Dedifferentiated amniotic fluid mesenchymal stem cell (primary cell): ENCODE data around the gene FKBP1B.
"Not testable (repeated sequence)": the region's sequence is repeated elsewhere in the genome, so short reads cannot be mapped to it uniquely, and the experiment has no call there.

Source experiments
- DNase-seq: peaks from one replicate; pipeline ENCODE4 v3.0.0-alpha.2; 2016; ENCODE audit errors: extremely low spot score

FKBP1B gene

DNA sequence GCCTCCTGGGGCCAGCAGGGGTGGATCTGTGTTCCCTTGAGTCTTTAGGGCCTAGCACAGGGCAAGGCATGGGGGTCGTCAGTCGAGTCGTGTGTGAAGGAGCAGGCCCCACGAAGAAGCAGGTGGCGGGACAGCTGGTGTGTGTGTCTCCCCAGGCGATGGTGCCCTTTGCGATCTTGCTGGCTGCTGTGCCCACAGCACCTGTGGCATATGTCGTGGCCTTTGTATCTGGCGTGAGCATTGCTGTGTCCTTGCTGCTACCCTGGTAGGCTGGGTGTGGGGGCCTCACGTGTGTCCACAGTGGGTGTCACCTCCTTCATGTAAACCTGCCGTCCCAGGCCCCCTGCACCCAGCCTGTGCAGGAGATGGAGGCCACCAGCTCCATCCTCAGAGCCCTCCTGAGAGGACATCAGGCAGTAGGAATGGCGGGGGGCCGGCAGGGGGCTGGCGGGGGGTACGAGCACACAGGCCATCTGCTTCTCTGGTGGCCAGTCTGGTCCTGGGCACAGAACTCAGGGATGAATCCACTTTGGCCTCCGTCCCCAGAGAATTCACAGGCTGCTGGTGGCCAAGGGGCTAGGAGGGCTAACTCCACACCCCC is 26.5 kb upstream of the FKBP1B start:
- DNase-seq: no peak

GRCh38 chr2:24024018-24024417 is 25.5 kb upstream of the FKBP1B start:
- no peak for DNase-seq

DNA sequence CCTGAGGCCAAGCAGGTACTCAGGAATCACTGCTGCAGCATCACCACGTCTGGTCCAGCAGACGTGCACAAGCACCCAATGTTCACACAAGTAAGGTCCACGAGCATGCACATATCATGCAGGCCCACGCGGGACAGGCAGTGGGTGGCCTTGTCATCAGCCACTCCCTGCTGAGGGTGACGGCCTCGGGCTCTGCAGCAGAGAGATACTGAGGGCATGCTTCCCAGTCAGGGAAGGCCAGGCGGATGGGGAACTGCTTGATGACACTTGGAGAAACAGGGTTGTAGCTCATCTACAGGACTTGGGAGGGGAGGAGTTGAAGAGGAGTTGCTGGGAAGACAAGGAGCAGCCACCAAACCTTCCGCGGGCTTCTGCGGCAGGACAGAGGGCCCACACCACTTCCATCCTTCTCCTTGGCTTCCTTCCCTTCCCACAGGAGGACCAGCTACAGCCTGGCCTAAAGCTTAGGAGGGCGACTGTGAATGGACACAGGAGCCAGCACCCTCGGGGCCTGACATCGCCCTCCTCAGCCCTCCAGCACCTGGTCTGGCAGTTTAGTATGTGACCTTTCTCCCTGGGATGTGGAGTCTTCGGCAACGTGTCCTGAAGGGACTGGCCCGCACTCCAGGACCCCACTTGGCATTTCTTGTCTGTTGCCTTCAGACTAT is 24.4 kb upstream of the FKBP1B start:
- no peak for DNase-seq

- no peak for DNase-seq
These were observed 23.3 kb upstream of the FKBP1B start for GRCh38 chr2:24026233-24026632.

DNA sequence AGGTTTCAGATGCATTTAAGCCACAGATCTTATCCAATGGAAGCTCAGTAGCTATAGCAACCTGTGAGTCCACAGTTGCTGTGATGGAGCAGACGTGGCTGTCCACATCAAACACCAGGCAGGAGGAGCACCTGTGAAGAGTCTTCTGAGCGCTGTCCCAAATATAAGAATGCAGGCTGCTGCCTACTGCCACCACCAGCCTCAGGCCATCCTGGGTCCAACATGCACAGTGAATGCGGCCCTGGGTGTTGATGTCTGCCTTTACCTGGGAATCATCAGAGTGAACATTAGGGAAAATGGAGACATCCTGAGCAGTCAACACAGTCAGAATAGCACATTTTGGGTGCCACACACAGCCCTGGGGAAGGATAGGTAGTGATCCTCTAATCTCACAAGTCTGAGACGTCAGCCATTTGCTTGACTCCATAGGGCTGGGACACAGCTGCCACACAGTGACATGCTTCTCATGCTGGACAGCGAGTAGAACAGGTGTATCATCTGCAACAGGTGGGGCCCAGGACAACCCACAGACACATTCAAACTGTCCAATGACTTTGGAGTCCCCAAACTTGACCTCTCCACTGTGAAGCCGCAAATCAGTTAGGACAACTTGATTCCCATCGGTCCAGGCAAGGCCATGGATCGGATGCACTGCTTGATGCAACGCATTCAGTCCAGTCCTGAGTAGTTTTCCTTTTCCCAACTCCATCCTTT is 10.6 kb upstream of the FKBP1B start:
- DNase-seq: no peak

DNA sequence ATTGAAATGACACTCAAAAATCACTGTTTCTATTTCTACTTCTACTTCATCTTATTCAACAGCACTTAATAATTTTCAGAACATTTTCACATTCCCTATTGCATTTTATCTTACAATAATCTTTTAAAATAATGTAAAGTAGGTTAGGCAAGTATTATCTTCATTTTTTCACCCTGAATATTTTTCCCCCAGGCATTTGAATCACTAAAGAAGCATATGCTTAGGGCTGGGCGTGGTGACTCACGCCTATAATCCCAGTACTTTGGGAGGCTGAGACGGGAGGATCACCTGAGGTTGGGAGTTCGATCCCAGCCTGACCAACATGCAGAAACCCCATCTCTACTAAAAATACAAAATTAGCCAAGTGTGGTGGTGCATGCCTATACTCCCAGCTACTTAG is 9.0 kb upstream of the FKBP1B start:
- DNase-seq: no peak

- DNase-seq: not testable (repeated sequence)
These were observed 6.4 kb upstream of the FKBP1B start for GRCh38 chr2:24043133-24043532.

GRCh38 chr2:24045511-24046508 is 3.7 kb upstream of the FKBP1B start:
- no peak for DNase-seq

DNA sequence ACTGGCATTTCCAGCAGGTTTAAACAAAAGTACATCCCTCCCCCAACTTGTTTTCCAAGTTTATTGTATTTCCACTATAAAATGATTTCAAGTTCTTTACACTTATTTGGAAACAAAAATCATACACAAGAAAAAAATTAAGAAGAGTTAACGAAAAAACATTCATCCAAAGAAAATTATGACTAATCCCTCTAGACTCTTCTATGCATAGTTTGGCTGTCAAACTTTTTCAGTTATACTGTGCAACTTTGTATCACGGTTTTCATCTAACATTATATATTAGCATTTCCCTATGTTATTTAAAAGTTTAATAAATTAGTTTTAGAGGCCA is 3.0 kb upstream of the FKBP1B start:
- DNase-seq: no peak

- DNase-seq: peak; percentile 99
These were observed 2.4 kb upstream of the FKBP1B start, which contains the start of gene WDCP for GRCh38 chr2:24046930-24047702. TSS of gene WDCP (minus strand) at chr2:24047391. CDS start at chr2:24039494, 7,897 bp downstream.

DNA sequence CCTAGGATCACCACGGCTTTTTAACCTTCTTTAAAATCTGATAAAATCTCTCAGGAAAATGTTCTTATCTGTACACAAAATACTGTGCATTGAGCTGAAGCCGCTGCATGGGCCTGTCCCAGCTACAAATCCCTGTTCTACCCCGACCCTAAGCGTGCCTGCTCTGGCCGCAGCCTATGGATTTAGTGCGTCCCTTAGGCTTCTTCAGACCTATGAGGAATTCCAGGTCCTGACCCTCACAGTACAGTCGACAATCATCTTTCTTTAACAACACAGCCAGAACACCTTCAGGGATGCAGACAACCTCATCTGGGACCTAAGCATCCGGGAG is 1.9 kb upstream of the FKBP1B start:
- DNase-seq: no peak

GRCh38 chr2:24048769-24049484 is 614 bp upstream of the FKBP1B start:
- no peak for DNase-seq

DNA sequence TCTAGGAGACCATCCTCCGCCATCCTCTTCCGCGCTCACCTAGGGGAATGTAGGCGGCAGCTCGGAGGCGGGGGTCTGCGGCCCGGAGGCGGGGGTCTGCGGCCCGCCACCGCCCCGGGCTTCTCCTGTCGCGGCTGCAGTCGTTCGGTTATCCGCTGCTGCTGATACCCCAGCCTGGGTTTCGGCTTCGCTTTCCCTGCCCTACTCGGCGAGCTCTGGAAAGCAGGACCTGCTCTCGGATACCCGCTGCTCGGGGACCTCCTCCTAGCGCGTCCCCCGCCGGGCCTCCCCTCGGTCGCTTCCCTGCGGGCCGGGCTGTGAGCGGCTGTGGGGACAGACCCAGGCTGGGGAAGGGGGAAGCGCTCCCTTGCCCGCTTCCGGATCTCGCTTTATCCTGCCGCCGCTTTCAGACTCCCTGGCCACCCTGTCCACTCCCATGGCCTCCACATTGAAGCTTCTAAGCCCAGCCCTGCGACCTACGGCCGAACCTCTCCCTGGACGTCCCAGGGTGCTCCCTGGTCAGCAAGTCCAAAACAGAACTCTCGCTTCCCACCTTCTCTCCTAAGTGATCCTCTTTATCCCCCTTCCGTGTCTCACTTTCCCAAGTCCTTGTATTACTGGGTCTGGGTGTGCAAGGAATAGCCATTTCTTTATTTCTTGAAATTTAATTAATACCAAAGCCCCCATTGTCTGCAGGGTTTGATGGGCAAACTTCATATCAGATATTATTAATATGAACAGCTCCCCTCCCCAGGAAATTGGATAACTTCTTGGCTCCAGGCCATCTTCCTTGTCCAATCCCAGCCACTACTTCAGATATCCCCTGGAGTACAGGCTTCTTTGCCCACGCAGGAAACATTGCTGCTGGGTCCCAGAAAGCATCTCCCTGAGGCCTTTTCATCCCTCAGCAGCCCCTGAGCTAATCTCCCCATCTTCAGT is 769 bp downstream of the FKBP1B start:
- no peak for DNase-seq

- no peak for DNase-seq
These were observed 2.3 kb downstream of the FKBP1B start for GRCh38 chr2:24051833-24052232.

GRCh38 chr2:24052951-24053350 is 3.4 kb downstream of the FKBP1B start:
- no peak for DNase-seq

DNA sequence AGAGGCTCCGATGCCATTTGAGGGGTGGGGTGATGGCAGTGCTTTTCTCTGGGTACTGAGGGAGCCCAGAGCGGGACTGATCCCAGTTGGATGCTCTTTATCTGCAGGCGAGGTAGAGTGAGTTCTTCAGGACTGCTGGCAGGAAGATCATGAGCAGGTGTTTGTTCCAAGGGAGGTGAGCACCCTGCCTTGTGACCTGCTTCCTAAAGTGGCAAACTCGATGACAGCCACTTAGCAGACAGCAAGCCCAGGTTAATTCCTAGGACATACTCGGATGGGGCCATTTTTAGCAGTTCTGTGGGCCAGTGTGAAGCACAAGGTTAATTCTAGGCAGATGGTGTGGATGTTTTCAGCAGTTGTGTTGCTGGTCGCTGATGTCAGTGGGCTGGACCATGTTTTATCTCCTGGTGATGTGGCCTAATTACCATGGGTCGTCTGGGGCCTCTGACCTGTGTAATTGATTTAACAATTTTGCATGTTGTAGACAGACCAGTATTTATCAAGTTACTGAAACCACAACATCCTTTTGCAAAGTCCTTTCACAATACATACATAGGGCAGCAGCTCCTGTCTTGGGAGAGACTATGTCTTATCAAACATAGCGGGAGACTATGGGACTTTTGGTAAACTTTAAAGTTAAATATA is 4.9 kb downstream of the FKBP1B start:
- no peak for DNase-seq

- no peak for DNase-seq
These were observed 6.2 kb downstream of the FKBP1B start for GRCh38 chr2:24055750-24056149.

GRCh38 chr2:24058564-24059271 is 9.2 kb downstream of the FKBP1B start:
- no peak for DNase-seq
